Stimulated activated CD8-positive, alpha-beta memory T cell treated with anti-CD3 and anti-CD28 coated beads, Interleukin-4, amount 100 ng/mL, for 48 hours (primary cell): ENCODE measurements around the gene MGAT5.

Experiments
- DNase-seq: peaks from one replicate; pipeline ENCODE4 v3.0.0-alpha.2; 2020

The MGAT5 gene

GRCh38 chr2:134341476-134341875, 87.6 kb downstream of the MGAT5 start:
- DNase-seq = no peak

- DNase-seq = no peak
Observed at GRCh38 chr2:134344954-134345697, 91.3 kb downstream of the MGAT5 start.

GRCh38 chr2:134346141-134346540, 92.3 kb downstream of the MGAT5 start:
- no peak for DNase-seq

GRCh38 chr2:134347756-134348155, 93.9 kb downstream of the MGAT5 start:
- no peak for DNase-seq

GRCh38 chr2:134348239-134348638, 94.4 kb downstream of the MGAT5 start:
- DNase-seq = no peak

GRCh38 chr2:134348760-134349159, 94.9 kb downstream of the MGAT5 start:
- DNase-seq = no peak

- DNase-seq = no peak
Observed at GRCh38 chr2:134351016-134351415, 97.1 kb downstream of the MGAT5 start.

GRCh38 chr2:134351899-134352298, 98.0 kb downstream of the MGAT5 start:
- no peak for DNase-seq

- no peak for DNase-seq
Observed at GRCh38 chr2:134352844-134353243, 99.0 kb downstream of the MGAT5 start.

- DNase-seq = no peak
Observed at GRCh38 chr2:134354611-134355010, 100.7 kb downstream of the MGAT5 start.

- DNase-seq = no peak
Observed at GRCh38 chr2:134357814-134358213, 103.9 kb downstream of the MGAT5 start.

- DNase-seq = no peak
Observed at GRCh38 chr2:134359367-134360081, 105.7 kb downstream of the MGAT5 start.

- no peak for DNase-seq
Observed at GRCh38 chr2:134360745-134361487, 107.0 kb downstream of the MGAT5 start.

GRCh38 chr2:134361648-134362047, 107.8 kb downstream of the MGAT5 start:
- no peak for DNase-seq

GRCh38 chr2:134362152-134362668, 108.3 kb downstream of the MGAT5 start:
- DNase-seq = no peak

- DNase-seq = no peak
Observed at GRCh38 chr2:134362740-134363139, 108.9 kb downstream of the MGAT5 start.

- DNase-seq = no peak
Observed at GRCh38 chr2:134365356-134365755, 111.5 kb downstream of the MGAT5 start.

- DNase-seq = no peak
Observed at GRCh38 chr2:134366359-134366758, 112.5 kb downstream of the MGAT5 start.

GRCh38 chr2:134367213-134367612, 113.3 kb downstream of the MGAT5 start:
- no peak for DNase-seq

- DNase-seq = no peak
Observed at GRCh38 chr2:134368009-134368817, 114.3 kb downstream of the MGAT5 start.

GRCh38 chr2:134369220-134369902, 115.5 kb downstream of the MGAT5 start:
- no peak for DNase-seq
